Uterus (tissue), 2 donors: ENCODE data around the gene LRRC25.

Source experiments
- CTCF ChIP-seq, 4 experiments: fragments of 200-600 bp in 2 of 4; fragments of 450-650 bp in 2 of 4; sonication (generic) in 2 of 4; IDR thresholded peaks; one replicate each; pipeline ENCODE4 v1.5.1; 2016 to 2019; ENCODE audit warnings: antibody characterized with exemption in 4 of 4, mild to moderate bottlenecking in 2 of 4, moderate library complexity in 1 of 4
- POLR2A ChIP-seq, 2 donors: fragments of 450-650 bp; IDR thresholded peaks; one replicate each; pipeline ENCODE4 v1.6.1; 2016; ENCODE audit warnings: antibody characterized with exemption in 2 of 2, mild to moderate bottlenecking in 1 of 2, moderate library complexity in 1 of 2

- no peak for TF ChIP-seq CTCF (IDR thresholded peaks at IDR 0.05)
- TF ChIP-seq POLR2A (IDR thresholded peaks at IDR 0.05), result no peak
These were observed 30.9 kb upstream of the LRRC25 start for GRCh38 chr19:18428173-18428786.
